HTERT RPE-1 (cell line): ENCODE results near the gene GOLGA8T.
"Not testable (repeated sequence)": the region's sequence is repeated elsewhere in the genome, so short reads cannot be mapped to it uniquely, and the experiment has no call there.

Source experiments
- in situ Hi-C: fragments of 300-500 bp; cut with MboI; formaldehyde crosslinking; loops from 4 replicates; pipeline ENCODE4 v1.14.3; 2020; ENCODE audit warnings: low sequenced_read_pairs

The GOLGA8T gene

GRCh38 chr15:30134751-30135150 lies at the start of gene GOLGA8T:
Gene GOLGA8T, plus strand, starts transcription at chr15:30135051. Its CDS starts 98 bp downstream, at chr15:30135149.
- in situ Hi-C loops, result not testable (repeated sequence)

- in situ Hi-C loops, result not testable (repeated sequence)
Measured at GRCh38 chr15:30097827-30098226, 37.0 kb upstream of the GOLGA8T start.

- in situ Hi-C loops, result not testable (repeated sequence)
Measured at GRCh38 chr15:30102890-30103289, 32.0 kb upstream of the GOLGA8T start.

- in situ Hi-C loops, result not testable (repeated sequence)
Measured at GRCh38 chr15:30103941-30104507, 30.8 kb upstream of the GOLGA8T start.

GRCh38 chr15:30110591-30110990 lies 24.3 kb upstream of the GOLGA8T start:
- in situ Hi-C loops, result not testable (repeated sequence)

GRCh38 chr15:30130066-30130465 lies 4.8 kb upstream of the GOLGA8T start:
- in situ Hi-C loops, result not testable (repeated sequence)

- in situ Hi-C loops, result not testable (repeated sequence)
Measured at GRCh38 chr15:30143246-30143645, 8.4 kb downstream of the GOLGA8T start.

GRCh38 chr15:30149891-30150290 lies 15.0 kb downstream of the GOLGA8T start:
- in situ Hi-C loops, result not testable (repeated sequence)

GRCh38 chr15:30162479-30163357 lies 27.9 kb downstream of the GOLGA8T start:
- in situ Hi-C loops, result not testable (repeated sequence)

GRCh38 chr15:30163759-30164158 lies 28.9 kb downstream of the GOLGA8T start:
- in situ Hi-C loops, result not testable (repeated sequence)

- in situ Hi-C loops, result not testable (repeated sequence)
Measured at GRCh38 chr15:30164257-30164656, 29.4 kb downstream of the GOLGA8T start.

- in situ Hi-C loops, result not testable (repeated sequence)
Measured at GRCh38 chr15:30167403-30167802, 32.6 kb downstream of the GOLGA8T start.

- in situ Hi-C loops, result not testable (repeated sequence)
Measured at GRCh38 chr15:30167886-30168285, 33.0 kb downstream of the GOLGA8T start.

- in situ Hi-C loops, result not testable (repeated sequence)
Measured at GRCh38 chr15:30171452-30171851, 36.6 kb downstream of the GOLGA8T start.

- in situ Hi-C loops, result not testable (repeated sequence)
Measured at GRCh38 chr15:30173041-30173608, 38.3 kb downstream of the GOLGA8T start.

GRCh38 chr15:30175291-30175690 lies 40.4 kb downstream of the GOLGA8T start:
- in situ Hi-C loops, result not testable (repeated sequence)

- in situ Hi-C loops, result not testable (repeated sequence)
Measured at GRCh38 chr15:30176613-30177012, 41.8 kb downstream of the GOLGA8T start.

GRCh38 chr15:30179814-30180213 lies 45.0 kb downstream of the GOLGA8T start:
- in situ Hi-C loops, result not testable (repeated sequence)

GRCh38 chr15:30185495-30185894 lies 50.6 kb downstream of the GOLGA8T start:
- in situ Hi-C loops, result not testable (repeated sequence)

- in situ Hi-C loops, result not testable (repeated sequence)
Measured at GRCh38 chr15:30187429-30187828, 52.6 kb downstream of the GOLGA8T start.

GRCh38 chr15:30189754-30190153 lies 54.9 kb downstream of the GOLGA8T start:
- in situ Hi-C loops, result not testable (repeated sequence)

GRCh38 chr15:30191143-30191542 lies 56.3 kb downstream of the GOLGA8T start:
- in situ Hi-C loops, result not testable (repeated sequence)
